Measurements from ENCODE around the gene CAMKMT. TPM values are rescaled to one million over a fixed set of nuclear protein-coding genes. Genes with fewer than 3 reads are reported as not detected.

The CAMKMT gene
- total RNA-seq, 2 experiments from 2014 or later: 25.7 to 27.4 TPM

- no peaks in the 10 kb centered on the region for H3K9me3 ChIP-seq (ENCODE audit: low read length)
- no TSS peak for BruUV-seq (replicated peaks)
- intact Hi-C loops (cut with micrococcal nuclease; ENCODE audit: unreplicated experiment): no loop called here
- DNase-seq (ENCODE audit: low spot score): no peak
- H3K4me2 ChIP-seq (ENCODE audit: low read length): no peak overlapping the region
- H4K20me1 ChIP-seq (ENCODE audit: insufficient read depth, low read length): no peaks in the 10 kb centered on the region
- no peaks in the 10 kb centered on the region for H3K4me1 ChIP-seq (ENCODE audit: insufficient read depth, low read length, poor library complexity, severe bottlenecking)
- H2AFZ ChIP-seq (ENCODE audit: low read length): no peak overlapping the region
- no peaks in the 10 kb centered on the region for H3K36me3 ChIP-seq (ENCODE audit: insufficient read depth, low read length)
- H3K27ac ChIP-seq (ENCODE audit: low read depth, low read length, poor library complexity, severe bottlenecking): no peak overlapping the region
- TF ChIP-seq CTCF (conservative IDR thresholded peaks at IDR 0.05; ENCODE audit: low read length) (no peak), EZH2phosphoT487 (IDR thresholded peaks at IDR 0.05; ENCODE audit: borderline replicate concordance, low read depth, low read length) (no peak)
- H3K79me2 ChIP-seq (ENCODE audit: insufficient read depth, low read depth, low read length): no peaks in the 10 kb centered on the region
- ChIA-PET CTCF (ENCODE audit: unreplicated experiment) (no interaction called here), POLR2A (no interaction called here)
- H3K4me3 ChIP-seq (ENCODE audit: low read depth, low read length, poor library complexity, severe bottlenecking): no peak overlapping the region
- H3K9me2 ChIP-seq (ENCODE audit: insufficient read depth, low read length): no peaks in the 10 kb centered on the region
Observed at GRCh38 chr2:44805401-44806235, 443.9 kb downstream of the CAMKMT start.

- no peaks in the 10 kb centered on the region for H3K9me2 ChIP-seq (ENCODE audit: insufficient read depth, low read length)
- no peaks in the 10 kb centered on the region for H4K20me1 ChIP-seq (ENCODE audit: insufficient read depth, low read length)
- ChIA-PET POLR2A (no interaction called here), CTCF (ENCODE audit: unreplicated experiment) (no interaction called here)
- no peaks in the 10 kb centered on the region for H3K4me1 ChIP-seq (ENCODE audit: insufficient read depth, low read length, poor library complexity, severe bottlenecking)
- no peaks in the 10 kb centered on the region for H3K9me3 ChIP-seq (ENCODE audit: low read length)
- TF ChIP-seq CTCF (conservative IDR thresholded peaks at IDR 0.05; ENCODE audit: low read length) (no peak), EZH2phosphoT487 (IDR thresholded peaks at IDR 0.05; ENCODE audit: borderline replicate concordance, low read depth, low read length) (no peak)
- no peak overlapping the region for H3K27ac ChIP-seq (ENCODE audit: low read depth, low read length, poor library complexity, severe bottlenecking)
- H3K4me2 ChIP-seq (ENCODE audit: low read length): no peak overlapping the region
- no peaks in the 10 kb centered on the region for H3K79me2 ChIP-seq (ENCODE audit: insufficient read depth, low read depth, low read length)
- no TSS peak for BruUV-seq (replicated peaks)
- H2AFZ ChIP-seq (ENCODE audit: low read length): no peak overlapping the region
- DNase-seq (ENCODE audit: low spot score): no peak
- intact Hi-C loops (cut with micrococcal nuclease; ENCODE audit: unreplicated experiment): no loop called here
- H3K4me3 ChIP-seq (ENCODE audit: low read depth, low read length, poor library complexity, severe bottlenecking): no peak overlapping the region
- H3K36me3 ChIP-seq (ENCODE audit: insufficient read depth, low read length): no peaks in the 10 kb centered on the region
Observed at GRCh38 chr2:44807201-44808025, 445.7 kb downstream of the CAMKMT start.
